Neural progenitor cell (in vitro differentiated cells): Measurements from ENCODE around the gene OR6J1.

ENCODE experiments used
- EZH2 ChIP-seq: fragments of 200-600 bp; sonication (generic); IDR thresholded peaks from 2 replicates; pipeline ENCODE4 v1.6.1; 2017; ENCODE audit warnings: antibody characterized with exemption, mild to moderate bottlenecking, moderate library complexity
- TF ChIP-seq, protein P1 (sequence below): fragments of 200-600 bp; sonication (generic); IDR thresholded peaks from 2 replicates; pipeline ENCODE4 v1.5.1; 2017; ENCODE audit warnings: antibody characterized with exemption, mild to moderate bottlenecking

DNA sequence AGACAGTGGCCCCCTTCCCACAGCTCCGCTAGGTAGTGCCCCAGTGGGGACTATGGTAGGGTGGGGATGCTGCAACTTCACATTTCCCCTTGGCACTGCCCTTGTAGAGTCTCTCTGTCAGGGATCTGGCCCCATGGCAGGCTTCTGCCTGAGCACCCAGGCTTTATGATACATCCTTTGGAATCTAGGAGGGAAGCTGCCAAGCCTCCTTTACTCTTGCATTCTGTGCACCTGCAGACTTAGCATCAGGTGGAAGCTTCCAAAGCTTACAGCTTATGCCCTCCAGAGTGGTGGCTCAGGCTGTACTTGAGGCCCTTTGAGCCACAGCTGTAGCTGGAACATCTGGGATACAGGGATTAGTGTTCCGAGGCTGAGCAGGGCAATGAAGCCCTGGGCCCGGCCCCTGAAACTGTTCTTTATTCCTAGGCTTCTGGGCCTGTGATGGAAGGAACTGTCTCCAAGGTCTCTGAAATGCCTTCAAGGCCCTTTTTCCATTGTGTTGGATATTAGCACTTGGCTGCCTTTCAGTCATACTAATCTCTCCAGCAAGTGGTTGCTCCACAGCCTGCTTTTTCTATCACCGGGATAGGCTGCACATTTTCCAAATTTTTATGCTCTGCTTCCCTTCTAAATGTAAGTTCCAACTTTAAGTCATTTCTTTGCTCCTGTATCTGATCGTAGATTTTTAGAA is 22.2 kb upstream of the OR6J1 start:
- TF ChIP-seq, protein P1, sequence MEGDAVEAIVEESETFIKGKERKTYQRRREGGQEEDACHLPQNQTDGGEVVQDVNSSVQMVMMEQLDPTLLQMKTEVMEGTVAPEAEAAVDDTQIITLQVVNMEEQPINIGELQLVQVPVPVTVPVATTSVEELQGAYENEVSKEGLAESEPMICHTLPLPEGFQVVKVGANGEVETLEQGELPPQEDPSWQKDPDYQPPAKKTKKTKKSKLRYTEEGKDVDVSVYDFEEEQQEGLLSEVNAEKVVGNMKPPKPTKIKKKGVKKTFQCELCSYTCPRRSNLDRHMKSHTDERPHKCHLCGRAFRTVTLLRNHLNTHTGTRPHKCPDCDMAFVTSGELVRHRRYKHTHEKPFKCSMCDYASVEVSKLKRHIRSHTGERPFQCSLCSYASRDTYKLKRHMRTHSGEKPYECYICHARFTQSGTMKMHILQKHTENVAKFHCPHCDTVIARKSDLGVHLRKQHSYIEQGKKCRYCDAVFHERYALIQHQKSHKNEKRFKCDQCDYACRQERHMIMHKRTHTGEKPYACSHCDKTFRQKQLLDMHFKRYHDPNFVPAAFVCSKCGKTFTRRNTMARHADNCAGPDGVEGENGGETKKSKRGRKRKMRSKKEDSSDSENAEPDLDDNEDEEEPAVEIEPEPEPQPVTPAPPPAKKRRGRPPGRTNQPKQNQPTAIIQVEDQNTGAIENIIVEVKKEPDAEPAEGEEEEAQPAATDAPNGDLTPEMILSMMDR: no peak
- TF ChIP-seq EZH2: no peak
